Smooth muscle cell (in vitro differentiated cells): ENCODE data around the gene CD24. TPM values are rescaled to one million over a fixed set of nuclear protein-coding genes. Genes with fewer than 3 reads are reported as not detected.

ENCODE experiments used
- DNase-seq: peaks from one replicate; lab custom pipeline; 2025; ENCODE audit not compliant: unreplicated experiment; lab: John Stamatoyannopoulos, UW
- H2AFZ ChIP-seq: fragments of 200-600 bp; sonication (generic); 2 replicates; pipeline ENCODE4 v1.6.0; 2016; ENCODE audit warnings: antibody characterized with exemption, low read depth, mild to moderate bottlenecking
- H3F3A ChIP-seq: fragments of 200-600 bp; sonication (generic); 2 replicates; pipeline ENCODE4 v1.6.0; 2017; ENCODE audit warnings: antibody characterized with exemption, low read depth
- H3K27ac ChIP-seq: fragments of 200-600 bp; sonication (generic); 2 replicates; pipeline ENCODE4 v1.5.1; 2016; ENCODE audit warnings: low read depth, mild to moderate bottlenecking
- H3K27me3 ChIP-seq: fragments of 200-600 bp; sonication (generic); 2 replicates; pipeline ENCODE4 v1.6.1; 2016; ENCODE audit warnings: low read depth, mild to moderate bottlenecking
- H3K36me3 ChIP-seq: fragments of 200-600 bp; sonication (generic); 2 replicates; pipeline ENCODE4 v1.5.1; 2016; ENCODE audit warnings: low read depth
- H3K4me1 ChIP-seq: fragments of 200-600 bp; sonication (generic); 2 replicates; pipeline ENCODE4 v1.5.1; 2016; ENCODE audit warnings: low read depth
- H3K4me2 ChIP-seq: fragments of 200-600 bp; sonication (generic); 2 replicates; pipeline ENCODE4 v1.6.0; 2016; ENCODE audit warnings: mild to moderate bottlenecking
- H3K4me3 ChIP-seq: fragments of 200-600 bp; sonication (generic); 2 replicates; pipeline ENCODE4 v1.5.1; 2016; ENCODE audit warnings: mild to moderate bottlenecking
- H3K79me2 ChIP-seq: fragments of 200-600 bp; sonication (generic); 2 replicates; pipeline ENCODE4 v1.6.0; 2016; ENCODE audit warnings: low read depth, mild to moderate bottlenecking
- H3K9ac ChIP-seq: fragments of 200-600 bp; sonication (generic); 2 replicates; pipeline ENCODE4 v1.6.0; 2016; ENCODE audit warnings: low read depth
- H3K9me3 ChIP-seq: fragments of 200-600 bp; sonication (generic); replicated peaks from 2 replicates; pipeline ENCODE4 v1.5.1; 2016; ENCODE audit warnings: low read depth
- H4K20me1 ChIP-seq: fragments of 200-600 bp; sonication (generic); 2 replicates; pipeline ENCODE4 v1.6.0; 2016; ENCODE audit warnings: low read depth
- CTCF ChIP-seq: fragments of 200-600 bp; sonication (generic); IDR thresholded peaks from 2 replicates; pipeline ENCODE4 v1.5.1; 2017; ENCODE audit warnings: borderline replicate concordance, mild to moderate bottlenecking, antibody characterized with exemption; ENCODE audit not compliant: insufficient read depth, poor library complexity, severe bottlenecking
- WGBS: methylation state at CpG from one replicate; pipeline ENCODE4 v1.1.7; 2016; ENCODE audit warnings: low lambda C conversion rate; 5-methylcytosine and 5-hydroxymethylcytosine counted together
- polyA plus RNA-seq: library from polyadenylated mRNA; unstranded; fragments of >200 nt; fragmentation: Nextera tagmentation; extraction: Ambion mirVana; gene quantifications from 2 replicates; pipeline ENCODE4 v1.2.1, GENCODE V29; 2016
- total RNA-seq: library from RNA; depleted of rRNA; stranded (reverse); fragments of >200 nt; gene quantifications from 2 replicates; pipeline ENCODE4 v1.2.3, GENCODE V29; 2014

CD24 gene
- total and polyA plus RNA-seq, 2 experiments from 2014 or later: 46.7 to 377 TPM

GRCh38 chr6:106988664-106989063, 14.1 kb upstream of the CD24 start:
- no peak overlapping the region for H3K9ac ChIP-seq
- 97% methylated on average over 3 of the region's 3 CpGs for WGBS
- H3K4me1 ChIP-seq: no peaks in the 10 kb centered on the region
- H4K20me1 ChIP-seq: no peaks in the 10 kb centered on the region
- TF ChIP-seq CTCF: no peak
- no peaks in the 10 kb centered on the region for H3K79me2 ChIP-seq
- no peak overlapping the region for H3K27ac ChIP-seq
- no peaks in the 10 kb centered on the region for H3K36me3 ChIP-seq
- H3K4me3 ChIP-seq: no peak overlapping the region
- no peak for DNase-seq
- H3F3A ChIP-seq: no peaks in the 10 kb centered on the region
- H3K9me3 ChIP-seq: no peaks in the 10 kb centered on the region
- H3K27me3 ChIP-seq: no peaks in the 10 kb centered on the region
- no peak overlapping the region for H2AFZ ChIP-seq
- no peak overlapping the region for H3K4me2 ChIP-seq

GRCh38 chr6:106981926-106982325, 7.4 kb upstream of the CD24 start:
- no peak overlapping the region for H2AFZ ChIP-seq
- H3K9me3 ChIP-seq: no peaks in the 10 kb centered on the region
- H4K20me1 ChIP-seq: no peaks in the 10 kb centered on the region
- no peak for TF ChIP-seq CTCF
- no peak overlapping the region for H3K27ac ChIP-seq
- H3K79me2 ChIP-seq: no peaks in the 10 kb centered on the region
- DNase-seq: no peak
- H3K4me2 ChIP-seq: no peak overlapping the region
- H3K36me3 ChIP-seq: no peaks in the 10 kb centered on the region
- no peaks in the 10 kb centered on the region for H3F3A ChIP-seq
- WGBS: 60% methylated on average over 4 of the region's 4 CpGs
- no peaks in the 10 kb centered on the region for H3K4me1 ChIP-seq
- H3K4me3 ChIP-seq: no peak overlapping the region
- H3K9ac ChIP-seq: no peak overlapping the region
- peaks cover 7% of the 10 kb centered on the region for H3K27me3 ChIP-seq

GRCh38 chr6:106980926-106981325, 6.4 kb upstream of the CD24 start:
- Histone ChIP-seq H2AFZ (no peak overlapping the region), H3K9me3 (no peaks in the 10 kb centered on the region), H3K27me3 (peaks cover 17% of the 10 kb centered on the region), H3K36me3 (no peaks in the 10 kb centered on the region), H3K4me1 (peaks cover 1% of the 10 kb centered on the region), H3K27ac (no peak overlapping the region), H3F3A (no peaks in the 10 kb centered on the region), H4K20me1 (no peaks in the 10 kb centered on the region), H3K79me2 (no peaks in the 10 kb centered on the region), H3K9ac (no peak overlapping the region), H3K4me3 (no peak overlapping the region), H3K4me2 (no peak overlapping the region)
- WGBS: 92% methylated on average over 4 of the region's 4 CpGs
- DNase-seq: no peak
- no peak for TF ChIP-seq CTCF

GRCh38 chr6:106979435-106979884, 4.9 kb upstream of the CD24 start:
- H3K4me1 ChIP-seq: peaks cover 4% of the 10 kb centered on the region
- peak; percentile 67 for DNase-seq
- no peak overlapping the region for H3K4me2 ChIP-seq
- no peaks in the 10 kb centered on the region for H4K20me1 ChIP-seq
- H3K9me3 ChIP-seq: no peaks in the 10 kb centered on the region
- H3F3A ChIP-seq: no peaks in the 10 kb centered on the region
- H3K9ac ChIP-seq: no peak overlapping the region
- peaks cover 29% of the 10 kb centered on the region for H3K27me3 ChIP-seq
- no peaks in the 10 kb centered on the region for H3K36me3 ChIP-seq
- no peaks in the 10 kb centered on the region for H3K79me2 ChIP-seq
- H2AFZ ChIP-seq: no peak overlapping the region
- TF ChIP-seq CTCF: peak; percentile 93
- no peak overlapping the region for H3K27ac ChIP-seq
- 2% methylated on average over 8 of the region's 8 CpGs for WGBS
- no peak overlapping the region for H3K4me3 ChIP-seq
